Progenitor cell of endocrine pancreas (in vitro differentiated cells): ENCODE data around the gene FOXC1. TPM values are rescaled to one million over a fixed set of nuclear protein-coding genes. Genes with fewer than 3 reads are reported as not detected.

Experiments used
- DNase-seq: peaks from one replicate; pipeline ENCODE4 v3.0.0; 2021; ENCODE audit warnings: low spot score; ENCODE audit not compliant: unreplicated experiment
- H3K27ac Mint-ChIP-seq: 2 replicates; pipeline ENCODE4 v1.8.0; 2021; ENCODE audit warnings: mild to moderate bottlenecking, moderate library complexity, mixed read lengths
- H3K27me3 Mint-ChIP-seq: 2 replicates; pipeline ENCODE4 v1.8.0; 2021; ENCODE audit warnings: mixed read lengths
- H3K36me3 Mint-ChIP-seq: 2 replicates; pipeline ENCODE4 v1.8.0; 2022; ENCODE audit warnings: mixed read lengths; ENCODE audit not compliant: insufficient read depth
- H3K4me1 Mint-ChIP-seq: 2 replicates; pipeline ENCODE4 v1.8.0; 2021; ENCODE audit warnings: low read depth, mixed read lengths
- H3K4me3 Mint-ChIP-seq: 2 replicates; pipeline ENCODE4 v1.8.0; 2021; ENCODE audit warnings: low read depth, mild to moderate bottlenecking, moderate library complexity, mixed read lengths
- H3K9me3 Mint-ChIP-seq: 2 replicates; pipeline ENCODE4 v1.8.0; 2021; ENCODE audit warnings: low read depth, mixed read lengths
- total RNA-seq: library from RNA; stranded (reverse); gene quantifications from 2 replicates; pipeline ENCODE4 v1.2.1, GENCODE V29; 2021
- TF ChIP-seq, protein P1 (sequence below): fragments of 200-600 bp; sonication (generic); IDR thresholded peaks from one replicate; pipeline ENCODE4 v1.5.0; 2021; ENCODE audit warnings: antibody characterized with exemption, mild to moderate bottlenecking; ENCODE audit not compliant: unreplicated experiment

Gene FOXC1
- total RNA-seq, 1 donor from 2014 or later, result 0.46 TPM

DNA sequence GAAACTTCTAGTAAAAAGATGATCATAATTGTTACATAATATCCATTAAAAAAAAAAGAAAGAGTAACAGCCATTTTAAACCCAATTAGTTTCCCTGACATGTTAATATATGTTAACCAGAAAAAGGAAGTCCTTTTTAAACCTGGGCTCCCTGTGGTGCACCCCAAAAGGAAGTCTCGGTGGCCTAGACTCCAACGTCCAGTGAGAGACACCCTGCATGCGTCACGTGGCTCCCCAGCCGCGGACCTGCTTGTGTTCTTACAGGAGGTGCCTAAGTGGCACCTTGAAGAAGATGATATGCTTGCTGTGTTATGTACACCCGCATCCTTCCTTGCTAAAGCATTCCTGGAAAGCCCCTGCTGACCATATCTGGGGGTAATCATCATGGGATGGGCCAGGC, 50.1 kb downstream of the FOXC1 start:
- Mint-ChIP-seq H3K9me3 (no peaks in the 10 kb centered on the region), H3K36me3 (no peaks in the 10 kb centered on the region), H3K27me3 (peaks cover 5% of the 10 kb centered on the region), H3K4me1 (peaks cover 7% of the 10 kb centered on the region), H3K27ac (no peak overlapping the region), H3K4me3 (no peak overlapping the region)
- no peak for DNase-seq
- TF ChIP-seq, protein P1, sequence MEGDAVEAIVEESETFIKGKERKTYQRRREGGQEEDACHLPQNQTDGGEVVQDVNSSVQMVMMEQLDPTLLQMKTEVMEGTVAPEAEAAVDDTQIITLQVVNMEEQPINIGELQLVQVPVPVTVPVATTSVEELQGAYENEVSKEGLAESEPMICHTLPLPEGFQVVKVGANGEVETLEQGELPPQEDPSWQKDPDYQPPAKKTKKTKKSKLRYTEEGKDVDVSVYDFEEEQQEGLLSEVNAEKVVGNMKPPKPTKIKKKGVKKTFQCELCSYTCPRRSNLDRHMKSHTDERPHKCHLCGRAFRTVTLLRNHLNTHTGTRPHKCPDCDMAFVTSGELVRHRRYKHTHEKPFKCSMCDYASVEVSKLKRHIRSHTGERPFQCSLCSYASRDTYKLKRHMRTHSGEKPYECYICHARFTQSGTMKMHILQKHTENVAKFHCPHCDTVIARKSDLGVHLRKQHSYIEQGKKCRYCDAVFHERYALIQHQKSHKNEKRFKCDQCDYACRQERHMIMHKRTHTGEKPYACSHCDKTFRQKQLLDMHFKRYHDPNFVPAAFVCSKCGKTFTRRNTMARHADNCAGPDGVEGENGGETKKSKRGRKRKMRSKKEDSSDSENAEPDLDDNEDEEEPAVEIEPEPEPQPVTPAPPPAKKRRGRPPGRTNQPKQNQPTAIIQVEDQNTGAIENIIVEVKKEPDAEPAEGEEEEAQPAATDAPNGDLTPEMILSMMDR, result no peak

DNA sequence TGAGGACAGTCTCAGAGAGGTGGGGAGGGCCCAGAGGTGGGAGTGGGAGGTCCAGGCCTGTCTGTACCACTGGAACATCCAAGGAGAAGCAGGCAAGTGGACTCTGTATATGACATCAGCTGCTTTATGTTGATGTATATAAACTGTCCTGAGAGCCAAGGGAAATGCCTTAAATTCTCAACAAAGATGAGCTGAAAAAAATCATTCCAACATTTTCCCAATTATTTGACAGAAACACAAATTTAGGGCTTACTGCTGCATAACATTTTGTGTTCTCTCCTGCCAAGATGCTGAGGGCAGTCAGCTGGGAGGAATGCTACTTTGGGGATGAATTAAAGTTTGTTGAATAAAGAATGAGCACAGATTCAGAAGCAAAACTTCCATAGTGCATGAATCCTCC, 52.8 kb downstream of the FOXC1 start:
- Mint-ChIP-seq H3K4me1 (peaks cover 3% of the 10 kb centered on the region), H3K9me3 (no peaks in the 10 kb centered on the region), H3K36me3 (no peaks in the 10 kb centered on the region), H3K27me3 (peaks cover 5% of the 10 kb centered on the region), H3K4me3 (no peak overlapping the region), H3K27ac (no peak overlapping the region)
- no peak for DNase-seq
- TF ChIP-seq, protein P1, result no peak

Other genes with a start within 250 kb of the FOXC1 start
- gene FOXF2, start 220.3 kb upstream of the FOXC1 start, total RNA-seq, result not detected in 2 replicates